LoVo (cell line): Measurements from ENCODE around the gene TRIM60.
"Not testable (repeated sequence)": the region's sequence is repeated elsewhere in the genome, so short reads cannot be mapped to it uniquely, and the experiment has no call there.

ENCODE experiments used
- DNase-seq: peaks from one replicate; pipeline ENCODE4 v3.0.0-alpha.2; 2016; ENCODE audit warnings: low spot score

TRIM60 gene

GRCh38 chr4:165031436-165032211, at the start of gene TRIM60:
Gene TRIM60, plus strand, starts transcription at chr4:165031999. Its CDS starts 8,074 bp downstream, at chr4:165040073.
- DNase-seq = no peak

- DNase-seq = no peak
Observed at GRCh38 chr4:164989471-164989870, 42.3 kb upstream of the TRIM60 start.

GRCh38 chr4:164990786-164991185, 41.0 kb upstream of the TRIM60 start:
- not testable (repeated sequence) for DNase-seq

- not testable (repeated sequence) for DNase-seq
Observed at GRCh38 chr4:164996123-164996522, 35.7 kb upstream of the TRIM60 start.

- peak; percentile 23 for DNase-seq
Observed at GRCh38 chr4:164997324-164997723, 34.5 kb upstream of the TRIM60 start.

- DNase-seq = no peak
Observed at GRCh38 chr4:164997941-164998340, 33.9 kb upstream of the TRIM60 start.

GRCh38 chr4:164998526-164999080, 33.2 kb upstream of the TRIM60 start:
- not testable (repeated sequence) for DNase-seq

- not testable (repeated sequence) for DNase-seq
Observed at GRCh38 chr4:165001957-165002356, 29.8 kb upstream of the TRIM60 start.

GRCh38 chr4:165005352-165005925, 26.4 kb upstream of the TRIM60 start:
- no peak for DNase-seq

- DNase-seq = no peak
Observed at GRCh38 chr4:165006456-165006855, 25.3 kb upstream of the TRIM60 start.

GRCh38 chr4:165006886-165007285, 24.9 kb upstream of the TRIM60 start:
- no peak for DNase-seq

GRCh38 chr4:165009493-165010227, 22.1 kb upstream of the TRIM60 start:
- DNase-seq = no peak

GRCh38 chr4:165010487-165010886, 21.3 kb upstream of the TRIM60 start:
- no peak for DNase-seq

- no peak for DNase-seq
Observed at GRCh38 chr4:165010991-165011390, 20.8 kb upstream of the TRIM60 start.

GRCh38 chr4:165011403-165011802, 20.4 kb upstream of the TRIM60 start:
- no peak for DNase-seq

GRCh38 chr4:165013691-165014090, 18.1 kb upstream of the TRIM60 start:
- DNase-seq = no peak

GRCh38 chr4:165016971-165017370, 14.8 kb upstream of the TRIM60 start:
- DNase-seq = no peak

- not testable (repeated sequence) for DNase-seq
Observed at GRCh38 chr4:165019995-165020394, 11.8 kb upstream of the TRIM60 start.

GRCh38 chr4:165025782-165026181, 6.0 kb upstream of the TRIM60 start:
- DNase-seq = not testable (repeated sequence)

- no peak for DNase-seq
Observed at GRCh38 chr4:165027762-165028402, 3.9 kb upstream of the TRIM60 start.

GRCh38 chr4:165048170-165048569, 16.4 kb downstream of the TRIM60 start:
- no peak for DNase-seq

GRCh38 chr4:165052627-165053026, 20.8 kb downstream of the TRIM60 start:
- no peak for DNase-seq
